GM12878 (cell line): ENCODE results near the gene AMBRA1.

Source experiments
- CUX1 ChIP-seq: IDR thresholded peaks from 2 replicates; pipeline ENCODE4 v1.6.1; 2012; ENCODE audit warnings: improper control_type of control experiment, low read depth, low read length; ENCODE audit not compliant: insufficient replicate concordance
- FOXM1 ChIP-seq: IDR thresholded peaks from 2 replicates; pipeline ENCODE4 v1.6.1; 2012; ENCODE audit warnings: low read depth, mild to moderate bottlenecking, inconsistent platforms, low read length, moderate library complexity
- NFIC ChIP-seq: IDR thresholded peaks from 2 replicates; pipeline ENCODE4 v1.6.1; 2012; ENCODE audit warnings: low read depth, mild to moderate bottlenecking, inconsistent platforms, low read length, moderate library complexity
- NFYB ChIP-seq: IDR thresholded peaks from 2 replicates; pipeline ENCODE4 v1.6.1; 2011; ENCODE audit warnings: low read depth, mild to moderate bottlenecking, low read length, improper control_type of control experiment, moderate library complexity; ENCODE audit not compliant: insufficient read depth
- POLR2A ChIP-seq: IDR thresholded peaks from 2 replicates; pipeline ENCODE4 v1.6.1; 2011; ENCODE audit warnings: low read depth, mild to moderate bottlenecking, low read length
- POLR2AphosphoS5 ChIP-seq: IDR thresholded peaks from 2 replicates; pipeline ENCODE4 v1.6.1; 2011; ENCODE audit warnings: mild to moderate bottlenecking, low read length, inconsistent platforms
- RAD21 ChIP-seq: IDR thresholded peaks from 2 replicates; pipeline ENCODE4 v1.6.1; 2011; ENCODE audit warnings: mild to moderate bottlenecking, low read depth, low read length, moderate library complexity; ENCODE audit not compliant: insufficient read depth
- REST ChIP-seq: IDR thresholded peaks from 2 replicates; pipeline ENCODE4 v1.6.1; 2012; ENCODE audit warnings: mild to moderate bottlenecking, low read depth, low read length

GRCh38 chr11:46520971-46521745 is 72.7 kb downstream of the AMBRA1 start:
- TF ChIP-seq NFIC = no peak
- TF ChIP-seq POLR2A = no peak
- TF ChIP-seq REST = no peak
- TF ChIP-seq CUX1 = no peak
- no peak for TF ChIP-seq POLR2AphosphoS5
- TF ChIP-seq RAD21 = no peak
- TF ChIP-seq FOXM1 = no peak
- TF ChIP-seq NFYB = no peak
